A549 (cell line): Measurements from ENCODE around the gene PJVK. TPM values are rescaled to one million over a fixed set of nuclear protein-coding genes. Genes with fewer than 3 reads are reported as not detected.

Experiments
- ATAC-seq, 2 experiments: fragments of 200-7000 bp in 1 of 2; fragments of >200 bp in 1 of 2; cut with Nextera tagmentation in 1 of 2; cut with Tn5 transposase in 1 of 2; 3 replicates each; pipeline versions ENCODE4 v1.8.0 to v1.9.1; 2018 to 2020; ENCODE audit warnings: mild to moderate bottlenecking in 1 of 2, moderate library complexity in 1 of 2
- CTCF ChIA-PET: fragments of 300-600 bp; sonication (Branson Sonifier 250); formaldehyde crosslinking; extraction: SDS; loops from one replicate; lab custom pipeline; 2021; ENCODE audit warnings: antibody characterized with exemption, inconsistent platforms; lab: Yijun Ruan, JAX
- POLR2A ChIA-PET: fragments of 350-600 bp; formaldehyde crosslinking; extraction: SDS; loops from one replicate; lab custom pipeline; 2021; ENCODE audit warnings: antibody characterized with exemption, inconsistent platforms; lab: Yijun Ruan, JAX
- DNase-seq, 2 experiments: peaks; one replicate each; pipeline versions ENCODE4 v3.0.0 to v3.0.0-alpha.2; 2011 to 2016; ENCODE audit warnings: low read depth in 1 of 2, low spot score in 1 of 2
- FAIRE-seq: peaks from 2 replicates; lab custom pipeline; 2011; peaks lifted over from hg19 to GRCh38; lab: Jason Lieb, UNC
- H3K27ac ChIP-seq, 2 experiments: fragments of >200 bp; sonication (Bioruptor Twin); formaldehyde crosslinking; 3 replicates each; pipeline ENCODE4 v1.5.1; 2016 to 2017
- H3K4me1 ChIP-seq: fragments of >200 bp; sonication (Bioruptor Twin); formaldehyde crosslinking; 3 replicates; pipeline ENCODE4 v1.6.1; 2016
- H3K4me2 ChIP-seq: fragments of >200 bp; sonication (Bioruptor Twin); formaldehyde crosslinking; 3 replicates; pipeline ENCODE4 v1.6.1; 2016
- H3K4me3 ChIP-seq: fragments of >200 bp; sonication (Bioruptor Twin); formaldehyde crosslinking; 3 replicates; pipeline ENCODE4 v1.5.1; 2016
- H3K9me3 ChIP-seq: fragments of >200 bp; sonication (Bioruptor Twin); formaldehyde crosslinking; 3 replicates; pipeline ENCODE4 v1.6.1; 2016
- ATOH8 ChIP-seq: fragments of 250-450 bp; sonication (Bioruptor Pico); IDR thresholded peaks from 2 replicates; pipeline ENCODE4 v1.5.0; 2020; ENCODE audit warnings: low read depth, mild to moderate bottlenecking, moderate library complexity
- BHLHE40 ChIP-seq: IDR thresholded peaks from 2 replicates; pipeline ENCODE4 v1.6.1; 2012; ENCODE audit warnings: low read depth, low read length, inconsistent platforms
- CBX2 ChIP-seq: fragments of 200-600 bp; sonication (generic); IDR thresholded peaks from 2 replicates; pipeline ENCODE4 v1.6.1; 2016; ENCODE audit warnings: low read depth, mild to moderate bottlenecking, borderline replicate concordance
- CBX8 ChIP-seq: fragments of 200-600 bp; sonication (generic); IDR thresholded peaks from 2 replicates; pipeline ENCODE4 v1.6.1; 2016
- EP300 ChIP-seq, 2 experiments: fragments of >200 bp; sonication (Bioruptor Twin); formaldehyde crosslinking; IDR thresholded peaks; 2 replicates in 1 of 2; 3 replicates in 1 of 2; pipeline ENCODE4 v1.6.1; 2016 to 2017
- ESRRA ChIP-seq: fragments of 150-350 bp; IDR thresholded peaks from 2 replicates; pipeline ENCODE4 v1.6.1; 2014; ENCODE audit warnings: mild to moderate bottlenecking, low read length, borderline replicate concordance
- GATA3 ChIP-seq: IDR thresholded peaks from 2 replicates; pipeline ENCODE4 v1.6.1; 2012; ENCODE audit warnings: borderline replicate concordance
- HDAC2 ChIP-seq: fragments of 200-600 bp; sonication (generic); IDR thresholded peaks from 2 replicates; pipeline ENCODE4 v1.6.1; 2016
- HEYL ChIP-seq: fragments of 250-450 bp; sonication (Bioruptor Pico); IDR thresholded peaks from 2 replicates; pipeline ENCODE4 v1.8.0; 2021; ENCODE audit warnings: mild to moderate bottlenecking, moderate library complexity
- HOXB13 ChIP-seq: fragments of 250-450 bp; sonication (Bioruptor Pico); IDR thresholded peaks from 2 replicates; pipeline ENCODE4 v1.5.0; 2020; ENCODE audit warnings: low read depth, mild to moderate bottlenecking, moderate library complexity
- HOXB5 ChIP-seq: fragments of 250-450 bp; sonication (Bioruptor Pico); IDR thresholded peaks from 2 replicates; pipeline ENCODE4 v1.5.0; 2020; ENCODE audit warnings: mild to moderate bottlenecking, moderate library complexity
- KDM1A ChIP-seq: fragments of 200-600 bp; sonication (generic); IDR thresholded peaks from 2 replicates; pipeline ENCODE4 v1.6.1; 2016; ENCODE audit warnings: low read depth, mild to moderate bottlenecking
- KDM5A ChIP-seq: fragments of 200-600 bp; sonication (generic); IDR thresholded peaks from 2 replicates; pipeline ENCODE4 v1.6.1; 2016; ENCODE audit warnings: antibody characterized with exemption, mild to moderate bottlenecking
- MAZ ChIP-seq: fragments of 150-350 bp; IDR thresholded peaks from 2 replicates; pipeline ENCODE4 v1.6.1; 2014; ENCODE audit warnings: antibody characterized with exemption, low read depth, low read length, borderline replicate concordance
- MYC ChIP-seq: IDR thresholded peaks from 2 replicates; pipeline ENCODE4 v1.6.1; 2012; ENCODE audit warnings: mild to moderate bottlenecking, inconsistent platforms, low read length, improper control_type of control experiment, borderline replicate concordance
- NFE2L2 ChIP-seq: fragments of 150-350 bp; conservative IDR thresholded peaks from 2 replicates; pipeline ENCODE4 v1.6.1; 2014; ENCODE audit warnings: low read length
- PHF8 ChIP-seq: fragments of 200-600 bp; sonication (generic); IDR thresholded peaks from 2 replicates; pipeline ENCODE4 v1.6.1; 2016; ENCODE audit warnings: low read depth, mild to moderate bottlenecking, antibody characterized with exemption, moderate library complexity, borderline replicate concordance
- POLR2A ChIP-seq: IDR thresholded peaks from 2 replicates; pipeline ENCODE4 v1.6.1; 2012; ENCODE audit warnings: mild to moderate bottlenecking, low read length
- POLR2AphosphoS2 ChIP-seq: conservative IDR thresholded peaks from 2 replicates; pipeline ENCODE4 v1.6.1; 2012; ENCODE audit warnings: low read length, improper control_type of control experiment, inconsistent platforms
- RAD21 ChIP-seq, 2 experiments: fragments of >200 bp in 1 of 2; sonication (Bioruptor Twin) in 1 of 2; formaldehyde crosslinking in 1 of 2; IDR thresholded peaks in 1 of 2; conservative IDR thresholded peaks in 1 of 2; 2 replicates in 1 of 2; 3 replicates in 1 of 2; pipeline ENCODE4 v1.6.1; 2012 to 2018; ENCODE audit warnings: inconsistent platforms in 1 of 2
- RCOR1 ChIP-seq: fragments of 150-350 bp; IDR thresholded peaks from 2 replicates; pipeline ENCODE4 v1.6.1; 2014; ENCODE audit warnings: antibody characterized with exemption, low read length, low read depth
- SMC3 ChIP-seq: fragments of >200 bp; sonication (Bioruptor Twin); formaldehyde crosslinking; IDR thresholded peaks from 3 replicates; pipeline ENCODE4 v1.6.1; 2018; ENCODE audit warnings: inconsistent platforms
- TFCP2L1 ChIP-seq: fragments of 250-450 bp; sonication (Bioruptor Pico); IDR thresholded peaks from 2 replicates; pipeline ENCODE4 v1.5.0; 2021; ENCODE audit warnings: mild to moderate bottlenecking
- TP53 ChIP-seq: fragments of 250-450 bp; sonication (Bioruptor Pico); IDR thresholded peaks from 2 replicates; pipeline ENCODE4 v1.5.0; 2021; ENCODE audit warnings: mild to moderate bottlenecking, moderate library complexity
- ZC3H11A ChIP-seq: fragments of 450-650 bp; IDR thresholded peaks from 2 replicates; pipeline ENCODE4 v1.6.1; 2014; ENCODE audit warnings: antibody characterized with exemption, mild to moderate bottlenecking
- ZFP36 ChIP-seq: fragments of 450-650 bp; IDR thresholded peaks from 2 replicates; pipeline ENCODE4 v1.6.1; 2014; ENCODE audit warnings: borderline replicate concordance; ENCODE audit not compliant: partially characterized antibody
- ZNF302 ChIP-seq: fragments of 250-450 bp; sonication (Bioruptor Pico); IDR thresholded peaks from 2 replicates; pipeline ENCODE4 v1.9.0; 2021; ENCODE audit warnings: inconsistent platforms, mild to moderate bottlenecking, moderate library complexity
- ZSCAN20 ChIP-seq: fragments of 250-450 bp; sonication (Bioruptor Pico); IDR thresholded peaks from 2 replicates; pipeline ENCODE4 v1.8.0; 2022; ENCODE audit warnings: mild to moderate bottlenecking, moderate library complexity
- WGBS: methylation state at CpG from one replicate; pipeline ENCODE4 v1.1.6; 2017; ENCODE audit errors: missing lambda C conversion rate; 5-methylcytosine and 5-hydroxymethylcytosine counted together
- polyA plus RNA-seq, 4 experiments: library from polyadenylated mRNA; depleted of rRNA in 3 of 4; stranded (reverse); fragments of >200 nt; fragmentation: RNase III in 1 of 4; extraction: RNeasy Plus Mini Kit Qiagen cat#74134 plus additional on column Dnase treatment in 1 of 4; gene quantifications; 2 replicates in 3 of 4; 3 replicates in 1 of 4; pipeline ENCODE4 v1.2.3, GENCODE V29; 2011 to 2017
- TF ChIP-seq, protein P1 (sequence below): IDR thresholded peaks from 2 replicates; pipeline ENCODE4 v1.6.1; 2012; ENCODE audit warnings: low read depth, borderline replicate concordance
- TF ChIP-seq, protein P2 (sequence below): fragments of 250-450 bp; sonication (Bioruptor Pico); IDR thresholded peaks from 2 replicates; pipeline ENCODE4 v1.5.0; 2021; ENCODE audit warnings: mild to moderate bottlenecking, moderate library complexity, borderline replicate concordance

The PJVK gene
- polyA plus RNA-seq, 2 of the 4 experiments (the other 2 are of a cell fraction) = 3.6 to 10.1 TPM

DNA sequence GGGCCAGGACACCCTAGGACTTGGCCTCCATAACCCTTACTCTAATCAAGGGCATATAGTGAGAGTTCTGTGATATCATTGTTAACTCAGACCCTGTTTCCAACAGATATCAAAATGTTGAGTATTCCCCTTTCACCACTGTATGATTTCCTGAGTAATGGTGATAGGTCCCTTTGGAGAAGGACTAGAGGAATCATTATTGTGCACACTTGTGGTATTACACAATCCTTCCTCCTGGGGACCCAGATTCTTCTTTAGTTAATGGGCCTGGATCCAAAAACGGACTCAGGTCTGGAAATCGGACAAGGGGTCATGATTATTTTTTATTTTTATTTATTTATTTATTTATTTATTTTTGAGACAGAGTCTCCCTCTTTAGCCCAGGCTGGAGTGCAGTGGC lies 23.7 kb upstream of the PJVK start:
- TF ChIP-seq HDAC2 (no peak), RCOR1 (no peak), TFCP2L1 (CRISPR knock-in tag) (no peak), ZSCAN20 (CRISPR knock-in tag) (no peak), SMC3 (no peak), ESRRA (no peak), GATA3 (no peak), PHF8 (no peak), ZNF302 (no peak), ZC3H11A (no peak), ATOH8 (CRISPR knock-in tag) (no peak), CBX2 (no peak), HOXB13 (CRISPR knock-in tag) (no peak), NFE2L2 (no peak), RAD21 (conservative IDR thresholded peaks at IDR 0.05 in 1 of 2, IDR thresholded peaks at IDR 0.05 in 1 of 2) (no peak), HEYL (CRISPR knock-in tag) (no peak), BHLHE40 (no peak), CBX8 (no peak), KDM5A (no peak), ZFP36 (no peak)
- no peak for FAIRE-seq
- H3K4me2 ChIP-seq = no peak overlapping the region
- H3K27ac ChIP-seq = no peak overlapping the region
- H3K9me3 ChIP-seq = no peaks in the 10 kb centered on the region
- ATAC-seq = no peak
- no peaks in the 10 kb centered on the region for H3K4me1 ChIP-seq
- 83% methylated on average over 2 of the region's 2 CpGs for WGBS
- no peak for DNase-seq
- no peak overlapping the region for H3K4me3 ChIP-seq
- POLR2A ChIA-PET = no interaction called here
- CTCF ChIA-PET = interaction anchor here (1.2 to 8.5 kb wide), 2 partner anchors 9 to 13 kb away, joined by 3 to 52 read pairs; no protein-coding TSS in a partner anchor

DNA sequence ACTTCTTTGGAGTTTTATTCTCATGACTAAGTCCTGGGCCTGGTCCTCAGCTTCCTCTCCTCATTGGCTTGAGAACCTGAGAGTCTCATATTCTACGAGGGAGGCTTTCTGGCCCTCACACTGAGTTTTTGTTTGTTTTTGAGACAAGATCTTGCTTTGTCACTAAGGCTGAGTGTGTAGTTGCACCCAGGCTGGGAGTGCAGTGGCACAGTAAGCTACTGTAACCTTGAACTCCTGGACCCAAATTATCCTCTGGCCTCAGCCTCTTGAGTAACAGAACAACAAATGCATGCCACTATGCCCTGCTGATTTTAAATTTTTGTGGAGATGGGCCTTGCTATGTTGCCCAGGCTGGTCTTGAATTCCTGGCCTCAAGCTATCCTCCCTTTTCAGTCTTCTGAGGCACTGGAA lies 22.8 kb upstream of the PJVK start:
- CTCF ChIA-PET = interaction anchor here (0.7 to 8.5 kb wide), 3 partner anchors 9 to 14 kb away, joined by 3 to 52 read pairs (median 16); no protein-coding TSS in a partner anchor
- TF ChIP-seq PHF8 (no peak), POLR2AphosphoS2 (no peak), TP53 (CRISPR knock-in tag) (no peak), MAZ (no peak), ZC3H11A (no peak), KDM1A (no peak), POLR2A (no peak), HOXB5 (CRISPR knock-in tag) (no peak), EP300 (IDR thresholded peaks at IDR 0.05) (no peak), ZNF302 (no peak), MYC (no peak)
- TF ChIP-seq, protein P1, sequence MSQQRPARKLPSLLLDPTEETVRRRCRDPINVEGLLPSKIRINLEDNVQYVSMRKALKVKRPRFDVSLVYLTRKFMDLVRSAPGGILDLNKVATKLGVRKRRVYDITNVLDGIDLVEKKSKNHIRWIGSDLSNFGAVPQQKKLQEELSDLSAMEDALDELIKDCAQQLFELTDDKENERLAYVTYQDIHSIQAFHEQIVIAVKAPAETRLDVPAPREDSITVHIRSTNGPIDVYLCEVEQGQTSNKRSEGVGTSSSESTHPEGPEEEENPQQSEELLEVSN = no peak
- TF ChIP-seq, protein P2, sequence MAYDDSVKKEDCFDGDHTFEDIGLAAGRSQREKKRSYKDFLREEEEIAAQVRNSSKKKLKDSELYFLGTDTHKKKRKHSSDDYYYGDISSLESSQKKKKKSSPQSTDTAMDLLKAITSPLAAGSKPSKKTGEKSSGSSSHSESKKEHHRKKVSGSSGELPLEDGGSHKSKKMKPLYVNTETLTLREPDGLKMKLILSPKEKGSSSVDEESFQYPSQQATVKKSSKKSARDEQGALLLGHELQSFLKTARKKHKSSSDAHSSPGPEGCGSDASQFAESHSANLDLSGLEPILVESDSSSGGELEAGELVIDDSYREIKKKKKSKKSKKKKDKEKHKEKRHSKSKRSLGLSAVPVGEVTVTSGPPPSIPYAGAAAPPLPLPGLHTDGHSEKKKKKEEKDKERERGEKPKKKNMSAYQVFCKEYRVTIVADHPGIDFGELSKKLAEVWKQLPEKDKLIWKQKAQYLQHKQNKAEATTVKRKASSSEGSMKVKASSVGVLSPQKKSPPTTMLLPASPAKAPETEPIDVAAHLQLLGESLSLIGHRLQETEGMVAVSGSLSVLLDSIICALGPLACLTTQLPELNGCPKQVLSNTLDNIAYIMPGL = no peak
- no peak overlapping the region for H3K27ac ChIP-seq
- no peaks in the 10 kb centered on the region for H3K4me1 ChIP-seq
- no peak for FAIRE-seq
- H3K9me3 ChIP-seq = no peaks in the 10 kb centered on the region
- 88% methylated on average over 1 of the region's 1 CpG for WGBS
- no peak; a peak in 2 of 6 replicates for ATAC-seq
- POLR2A ChIA-PET = interaction anchor here (2.0 kb wide), 1 partner anchor 23 kb away, joined by 8 read pairs; the partner anchor contains the start of genes PJVK and PRKRA
- H3K4me3 ChIP-seq = no peak overlapping the region
- no peak for DNase-seq
- no peak overlapping the region for H3K4me2 ChIP-seq
